GM21786 (cell line): ENCODE results near the gene PAQR4.
"Not testable (repeated sequence)": the region's sequence is repeated elsewhere in the genome, so short reads cannot be mapped to it uniquely, and the experiment has no call there.

ENCODE experiments used
- ATAC-seq: cut with Tn5 transposase; IDR thresholded peaks from one replicate; pipeline ENCODE4 v1.9.1; 2021; ENCODE audit not compliant: unreplicated experiment

PAQR4 gene

DNA sequence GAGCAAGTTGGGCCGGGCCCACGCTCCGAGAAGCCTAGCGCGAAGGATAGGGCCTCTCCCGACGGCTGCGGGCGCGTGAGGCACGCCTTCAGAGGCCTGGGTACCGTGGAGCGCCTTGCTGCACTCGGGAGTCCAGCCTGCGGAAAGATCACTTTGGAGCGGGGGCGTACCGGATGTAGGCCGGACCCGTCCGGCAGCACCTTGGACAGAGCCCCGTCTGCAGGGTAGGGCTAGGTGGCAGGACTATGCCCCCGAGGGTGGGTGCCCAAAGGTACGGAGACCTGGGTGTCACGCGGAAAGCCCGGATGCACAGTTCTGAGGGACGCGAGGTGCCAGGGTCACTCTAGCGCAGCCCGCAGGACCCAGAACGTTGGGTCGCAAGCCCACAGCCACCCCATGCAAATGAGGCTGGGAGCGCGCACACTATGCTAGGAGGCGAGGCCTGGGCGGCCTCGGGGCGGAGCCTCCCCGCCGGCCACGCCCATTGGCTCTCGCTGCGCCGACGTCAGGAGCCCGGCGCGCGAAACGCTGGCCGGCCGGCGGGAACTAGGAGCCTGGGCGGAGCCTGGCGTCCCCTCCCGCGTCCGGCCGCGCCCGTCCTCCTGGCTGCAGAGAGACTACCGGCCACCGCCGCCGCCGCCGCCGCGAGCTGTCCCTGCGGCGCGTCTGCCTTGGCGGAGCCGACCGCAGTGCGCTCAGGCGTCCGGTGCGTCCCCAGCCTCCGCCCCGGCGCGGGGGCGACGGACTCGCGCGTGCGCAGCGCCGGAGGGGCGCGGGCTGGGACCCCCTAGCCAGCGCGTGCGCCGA, at the start of gene PAQR4:
Gene PAQR4, plus strand, starts transcription at position 611 of the 807 bp plus-strand sequence. CDS start 327 bp downstream, outside the sequence.
- peak; percentile 67 for ATAC-seq

DNA sequence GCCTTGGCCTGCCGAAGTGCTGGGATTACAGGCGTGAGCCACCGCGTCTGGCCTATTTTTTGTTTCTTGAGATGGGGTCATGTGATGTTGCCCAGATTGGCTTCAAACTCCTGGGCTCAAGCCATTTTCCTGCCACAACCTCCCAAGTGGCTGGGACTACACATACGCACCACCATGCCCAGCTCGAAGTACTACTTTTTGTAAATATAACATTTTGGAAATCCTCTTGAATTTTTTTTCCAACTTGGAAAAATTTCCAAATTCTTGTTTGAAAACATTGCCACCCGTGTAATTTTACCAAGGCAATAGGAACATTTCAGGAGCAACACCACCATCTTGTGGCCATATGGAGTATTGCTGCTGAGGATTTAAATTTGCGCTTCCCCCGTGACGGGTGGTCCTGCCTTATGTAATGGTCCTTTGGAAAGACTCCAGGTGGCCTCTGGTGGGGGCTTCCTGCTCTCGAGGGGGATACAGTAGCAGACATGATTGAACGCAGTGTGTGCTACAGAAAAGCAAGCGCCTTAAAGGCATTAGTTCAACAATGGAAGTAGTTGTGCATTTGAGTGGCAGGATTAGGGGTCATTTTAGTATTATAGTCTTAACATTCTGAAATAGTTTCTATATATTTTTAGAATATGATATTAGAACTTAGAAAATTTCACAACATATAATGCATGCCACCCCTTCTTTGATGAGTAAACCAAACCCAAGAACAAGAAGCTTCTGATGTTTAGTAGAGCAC, 49.5 kb upstream of the PAQR4 start:
- no peak for ATAC-seq

DNA sequence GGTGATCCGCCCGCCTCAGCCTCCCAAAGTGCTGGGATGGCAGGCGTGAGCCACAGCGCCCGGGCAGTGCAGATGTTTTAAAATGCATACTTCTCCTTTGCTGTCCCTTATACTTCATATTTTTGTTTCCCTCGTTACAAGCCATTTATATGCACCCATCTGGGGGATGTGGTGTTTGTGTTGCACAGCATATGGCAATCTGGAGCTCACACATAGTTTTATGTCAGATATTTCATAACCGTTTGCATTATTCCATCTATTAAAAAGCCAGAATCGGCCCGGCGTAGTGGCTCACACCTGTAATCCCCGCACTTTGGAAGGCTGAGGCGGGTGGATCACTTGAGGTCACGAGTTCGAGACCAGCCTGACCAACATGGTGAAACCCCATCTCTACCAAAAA, 45.7 kb upstream of the PAQR4 start:
- ATAC-seq = no peak

DNA sequence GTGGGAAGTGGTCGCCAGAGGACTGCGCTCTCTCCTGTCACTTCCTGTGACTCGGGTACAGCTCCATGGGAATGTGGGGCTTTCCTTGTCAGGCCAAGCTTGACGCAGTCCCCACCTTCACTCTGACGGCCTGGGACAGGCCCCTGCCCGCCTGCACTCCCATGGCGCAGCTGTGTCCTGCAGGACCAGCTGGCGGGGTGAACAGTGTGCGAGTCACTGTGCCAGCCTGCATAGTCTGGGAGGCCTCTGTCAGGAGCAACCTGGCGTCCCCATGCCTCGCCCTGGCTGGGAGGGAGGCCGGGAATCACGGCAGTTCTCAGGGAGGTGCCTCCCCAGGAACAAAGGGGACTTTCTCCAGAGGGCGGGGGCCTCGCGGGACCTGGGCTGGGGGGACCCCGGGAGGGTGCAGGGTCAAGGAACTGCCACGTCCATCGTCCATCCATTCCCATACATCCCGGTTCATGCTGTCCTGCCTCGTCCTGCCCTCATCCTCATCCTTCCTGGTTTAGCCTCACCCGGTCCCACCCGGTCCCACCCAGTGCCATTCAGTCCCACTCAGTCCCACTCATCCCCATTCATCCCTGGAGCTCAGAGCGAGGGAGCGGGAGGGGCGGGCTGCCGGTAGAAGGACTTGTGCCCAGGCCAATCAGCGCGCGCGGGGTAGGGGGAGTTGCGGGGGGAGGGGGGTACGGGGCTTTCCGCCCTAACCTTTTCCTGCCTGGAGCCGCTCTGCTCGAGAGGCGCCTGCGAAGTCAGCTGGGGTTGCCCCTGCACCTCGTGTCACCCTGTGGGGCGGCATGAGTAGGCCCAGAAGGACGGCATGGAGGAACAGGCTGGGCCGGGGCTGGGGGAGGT, 44.0 kb upstream of the PAQR4 start:
- no peak for ATAC-seq

DNA sequence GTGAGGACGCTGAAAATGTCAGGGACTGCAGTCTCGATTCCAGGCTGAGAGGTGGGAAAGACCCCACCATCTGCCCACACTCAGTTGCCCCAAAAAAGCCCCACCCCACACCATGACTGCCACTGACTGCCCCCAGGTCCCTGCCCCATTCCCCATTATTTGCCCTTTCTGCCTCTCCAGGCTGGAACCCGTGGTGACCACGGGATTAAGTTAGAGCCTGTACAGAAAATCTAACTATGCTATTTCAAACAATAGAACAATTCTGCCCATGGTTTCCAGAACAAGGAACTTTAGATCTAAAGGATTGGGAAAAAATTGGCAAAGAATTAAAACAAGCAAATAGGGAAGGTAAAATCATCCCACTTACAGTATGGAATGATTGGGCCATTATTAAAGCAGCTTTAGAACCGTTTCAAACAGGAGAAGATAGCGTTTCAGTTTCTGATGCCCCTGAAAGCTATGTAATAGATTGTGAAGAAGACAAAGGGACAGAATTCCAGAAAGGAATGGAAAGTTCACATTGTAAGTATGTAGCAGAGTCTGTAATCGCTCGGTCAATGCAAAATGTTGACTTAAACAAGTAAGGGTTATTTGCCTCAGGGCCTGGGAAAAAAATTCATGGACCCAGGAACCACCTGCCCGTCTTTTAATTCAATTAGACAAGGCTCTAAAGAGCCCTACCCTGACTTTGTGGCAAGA, 43.0 kb upstream of the PAQR4 start:
- ATAC-seq = no peak

DNA sequence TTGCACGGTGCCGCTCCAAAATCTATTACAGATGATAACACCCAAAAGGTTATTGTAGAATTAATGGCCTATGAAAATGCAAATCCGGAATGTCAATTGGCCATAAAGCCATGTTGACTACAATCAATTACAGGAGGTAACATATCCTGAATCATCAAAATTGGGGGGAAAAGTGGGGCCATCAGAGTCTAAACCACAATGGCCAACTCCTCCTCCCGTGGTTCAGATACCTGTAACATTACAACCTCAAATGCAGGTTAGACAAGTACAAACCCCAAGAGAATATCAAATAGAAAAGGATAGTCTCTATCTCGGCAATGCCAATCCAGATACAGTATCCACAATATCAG, 42.5 kb upstream of the PAQR4 start:
- ATAC-seq = no peak

DNA sequence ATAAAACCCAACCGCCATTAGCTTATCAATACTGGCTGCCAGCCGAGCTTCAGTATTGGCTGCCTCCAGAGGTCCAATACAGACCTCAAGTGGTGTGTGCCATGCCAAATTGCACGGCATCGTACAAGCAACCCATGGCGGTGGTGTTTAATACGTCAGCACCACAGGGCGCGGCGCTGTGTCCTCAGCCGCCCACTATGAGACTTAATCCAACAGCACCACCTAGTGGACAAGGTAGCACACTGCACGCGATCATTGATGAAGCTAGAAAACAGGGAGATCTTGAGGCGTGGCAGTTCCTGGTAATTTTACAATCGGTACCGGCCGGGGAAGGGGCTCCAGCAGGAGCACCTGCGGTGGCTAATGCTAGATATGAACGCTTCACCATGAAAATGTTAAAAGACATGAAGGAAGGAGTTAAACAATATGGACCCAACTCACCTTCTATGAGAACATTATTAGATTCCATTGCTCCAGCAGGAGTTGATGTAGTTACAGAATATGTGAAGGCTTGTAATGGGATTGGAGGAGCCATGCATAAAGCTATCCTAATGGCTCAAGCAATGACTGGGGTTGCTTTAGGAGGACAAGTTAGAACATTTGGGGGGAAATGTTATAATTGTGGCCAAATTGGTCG, 42.0 kb upstream of the PAQR4 start:
- no peak for ATAC-seq

DNA sequence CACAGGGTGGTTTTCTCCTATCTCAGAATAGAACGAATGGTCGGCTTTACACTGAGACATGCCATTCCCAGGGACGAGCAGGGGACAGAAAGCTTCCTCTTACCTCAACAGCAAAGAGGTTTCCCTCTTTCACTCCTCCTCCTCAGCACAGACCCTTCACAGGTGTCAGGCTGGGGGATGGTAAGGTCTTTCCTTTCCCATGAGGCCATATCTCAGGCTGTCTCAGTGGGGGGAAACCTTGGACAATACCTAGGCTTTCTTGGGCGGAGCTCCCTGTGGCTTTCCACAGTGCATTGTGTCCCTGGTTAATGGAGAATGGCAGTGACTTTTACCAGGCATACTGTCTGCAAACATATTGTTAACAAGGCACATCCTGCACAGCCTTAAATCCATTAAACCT, 41.0 kb upstream of the PAQR4 start:
- ATAC-seq = not testable (repeated sequence)

DNA sequence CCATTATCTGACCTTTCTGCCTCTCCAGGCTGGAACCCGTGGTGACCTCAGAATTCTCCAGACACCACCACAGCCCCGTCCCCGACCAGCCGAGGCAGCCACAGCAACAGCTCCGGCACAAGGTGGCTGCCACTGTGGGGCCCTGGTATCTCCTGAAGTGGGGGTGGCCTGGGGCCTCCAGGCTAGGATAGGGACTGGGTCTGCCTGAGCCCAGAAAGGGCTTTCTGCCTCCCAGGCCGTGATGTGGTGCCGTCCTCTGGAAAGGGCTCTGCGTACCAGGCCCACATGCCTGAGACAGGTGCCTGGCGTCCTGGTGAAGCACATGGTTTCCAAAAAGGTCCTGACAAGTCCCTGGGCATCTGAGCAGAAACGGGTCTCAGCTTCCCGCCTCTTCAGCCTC, 40.4 kb upstream of the PAQR4 start:
- no peak for ATAC-seq

DNA sequence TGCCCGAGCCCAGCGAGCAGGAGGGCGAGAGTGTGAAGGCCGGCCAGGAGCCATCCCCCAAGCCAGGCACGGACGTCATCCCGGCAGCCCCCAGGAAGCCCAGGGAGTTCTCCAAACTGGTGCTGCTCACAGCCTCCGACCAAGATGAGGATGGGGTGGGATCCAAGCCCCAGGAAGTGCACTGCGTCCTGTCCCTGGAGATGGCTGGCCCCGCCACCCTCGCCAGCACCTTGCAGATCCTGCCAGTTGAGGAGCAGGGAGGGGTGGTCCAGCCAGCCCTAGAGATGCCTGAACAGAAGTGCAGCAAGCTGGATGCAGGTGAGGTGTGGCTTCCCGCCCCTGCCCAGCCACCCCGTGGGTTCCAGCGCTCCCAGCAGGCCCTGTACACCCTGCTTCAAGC, 39.5 kb upstream of the PAQR4 start:
- no peak for ATAC-seq

DNA sequence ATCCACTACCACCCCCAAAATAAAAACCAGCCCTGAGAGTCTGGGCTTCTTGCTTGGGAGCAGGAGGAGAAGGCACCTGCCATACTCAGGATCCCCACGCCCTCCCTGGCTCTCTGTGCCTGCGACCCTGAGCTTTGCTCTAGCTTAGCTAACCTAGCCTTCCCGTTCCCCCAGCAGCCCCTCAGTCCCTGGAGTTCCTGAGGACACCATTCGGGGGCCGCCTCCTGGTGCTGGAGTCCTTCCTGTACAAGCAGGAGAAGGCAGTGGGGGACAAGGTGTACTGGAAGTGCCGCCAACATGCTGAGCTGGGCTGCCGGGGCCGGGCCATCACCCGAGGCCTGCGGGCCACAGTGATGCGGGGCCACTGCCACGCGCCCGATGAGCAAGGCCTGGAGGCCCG, 38.9 kb upstream of the PAQR4 start:
- no peak for ATAC-seq

DNA sequence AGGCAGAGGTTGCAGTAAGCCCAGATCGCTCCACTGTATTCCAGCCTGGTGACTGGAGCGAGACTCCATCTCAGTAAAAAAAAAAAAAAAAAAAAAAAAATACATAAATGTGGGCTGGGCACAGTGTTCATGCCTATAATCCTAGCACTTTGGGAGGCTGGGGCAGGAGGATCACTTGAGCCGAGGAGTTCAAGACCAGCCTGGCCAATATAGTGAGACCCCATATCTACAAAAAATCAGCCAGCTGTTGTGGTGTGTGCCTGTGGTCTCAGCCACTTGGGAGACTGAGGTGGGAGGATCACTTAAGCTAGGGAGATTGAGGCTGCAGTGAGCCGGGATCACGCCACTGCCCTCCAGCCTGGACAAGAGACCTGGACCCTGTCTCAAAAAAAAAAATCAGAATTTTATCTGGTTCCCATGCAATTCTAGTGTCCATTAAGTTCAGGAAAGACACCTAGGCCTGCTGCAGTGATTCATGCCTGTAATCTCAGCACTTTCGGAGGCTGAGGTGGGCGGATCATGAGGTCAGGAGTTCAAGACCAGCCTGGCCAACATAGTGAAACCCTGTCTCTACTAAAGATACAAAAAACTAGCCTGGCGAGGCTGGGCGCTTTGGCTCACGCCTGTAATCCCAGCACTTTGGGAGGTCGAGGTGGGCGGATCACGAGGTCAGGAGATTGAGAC, 37.8 kb upstream of the PAQR4 start:
- not testable (repeated sequence) for ATAC-seq

DNA sequence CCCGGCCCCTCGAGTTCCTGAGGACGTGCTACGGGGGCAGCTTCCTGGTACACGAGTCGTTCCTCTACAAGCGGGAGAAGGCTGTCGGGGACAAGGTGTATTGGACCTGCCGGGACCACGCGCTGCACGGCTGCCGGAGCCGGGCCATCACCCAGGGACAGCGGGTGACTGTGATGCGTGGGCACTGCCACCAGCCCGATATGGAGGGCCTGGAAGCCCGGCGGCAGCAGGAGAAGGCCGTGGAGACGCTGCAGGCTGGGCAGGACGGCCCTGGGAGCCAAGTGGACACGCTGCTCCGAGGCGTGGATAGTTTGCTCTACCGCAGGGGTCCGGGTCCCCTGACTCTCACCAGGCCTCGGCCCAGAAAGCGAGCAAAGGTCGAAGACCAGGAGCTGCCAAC, 36.0 kb upstream of the PAQR4 start:
- ATAC-seq = no peak

DNA sequence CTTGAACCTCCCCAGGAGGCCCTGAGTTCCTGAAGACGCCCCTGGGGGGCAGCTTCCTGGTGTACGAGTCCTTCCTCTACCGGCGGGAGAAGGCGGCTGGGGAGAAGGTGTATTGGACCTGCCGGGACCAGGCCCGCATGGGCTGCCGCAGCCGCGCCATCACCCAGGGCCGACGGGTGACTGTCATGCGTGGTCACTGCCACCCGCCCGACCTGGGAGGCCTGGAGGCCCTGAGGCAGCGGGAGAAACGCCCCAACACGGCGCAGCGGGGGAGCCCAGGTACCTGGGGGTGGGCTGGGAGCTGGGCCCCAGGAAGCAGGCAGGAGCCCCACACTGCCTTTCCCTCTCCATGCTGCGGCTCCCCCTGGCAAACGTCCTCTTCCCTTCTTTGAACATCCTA, 35.4 kb upstream of the PAQR4 start:
- ATAC-seq = no peak

DNA sequence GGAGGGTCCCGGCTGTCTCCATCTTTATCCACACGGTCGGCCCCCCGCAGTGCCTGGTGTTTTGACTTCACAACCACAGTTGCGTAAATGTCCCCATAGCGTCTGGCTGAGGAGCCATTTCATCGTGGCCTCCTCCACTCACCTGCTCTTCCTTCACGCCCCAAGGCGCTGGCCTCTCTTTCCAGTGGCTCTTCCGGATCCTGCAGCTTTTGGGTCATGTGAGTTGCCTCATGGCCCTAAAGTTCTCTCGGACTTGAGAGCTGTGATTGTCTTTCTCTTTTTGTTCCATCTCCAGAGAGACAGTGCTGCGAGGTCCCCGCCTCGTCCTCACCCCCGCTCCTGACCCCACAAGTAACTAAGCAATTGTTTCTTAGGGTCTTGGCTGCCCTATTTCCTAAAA, 34.7 kb upstream of the PAQR4 start:
- no peak for ATAC-seq

DNA sequence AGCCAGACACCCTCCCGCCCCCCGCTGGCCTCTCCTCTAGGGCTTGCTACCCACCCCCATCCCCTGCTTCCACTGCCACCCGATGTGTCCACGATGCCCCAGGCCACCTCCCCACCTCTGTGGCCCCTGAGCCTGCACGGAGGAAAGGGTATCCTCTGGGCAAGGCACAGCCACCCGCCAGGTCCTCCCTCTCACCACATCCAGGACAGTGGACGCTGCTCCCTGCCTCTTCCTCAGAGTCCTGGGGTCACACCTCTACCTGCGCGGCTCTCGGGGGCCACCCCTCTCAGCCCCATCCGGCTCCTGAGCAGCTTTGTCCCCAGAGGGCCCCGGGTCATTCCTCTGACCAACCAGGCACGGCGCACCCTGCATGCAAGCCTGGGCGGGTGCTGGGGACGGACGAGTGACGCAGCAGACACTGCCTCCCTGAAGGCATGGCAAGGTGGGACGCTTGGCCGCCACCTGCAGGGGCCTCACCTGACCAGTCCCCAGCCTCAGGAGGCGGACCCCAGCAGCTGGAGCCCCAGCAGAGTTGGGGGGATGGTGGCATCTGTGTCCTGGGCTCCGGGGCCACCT, 32.6 kb upstream of the PAQR4 start:
- no peak for ATAC-seq

DNA sequence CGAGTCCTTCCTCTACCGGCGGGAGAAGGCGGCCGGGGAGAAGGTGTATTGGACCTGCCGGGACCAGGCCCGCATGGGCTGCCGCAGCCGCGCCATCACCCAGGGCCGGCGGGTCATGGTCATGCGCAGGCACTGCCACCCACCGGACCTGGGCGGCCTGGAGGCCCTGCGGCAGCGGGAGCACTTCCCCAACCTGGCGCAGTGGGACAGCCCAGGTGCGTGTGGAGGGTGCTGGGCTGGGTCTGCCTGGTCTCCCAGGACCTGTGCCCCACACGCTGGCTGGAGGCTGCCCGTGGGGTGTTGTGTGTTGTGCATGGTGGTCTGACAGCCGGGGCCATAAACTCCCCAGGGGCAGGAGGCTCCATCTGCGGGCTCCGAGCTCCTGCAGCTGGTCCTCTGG, 32.0 kb upstream of the PAQR4 start:
- ATAC-seq = no peak

DNA sequence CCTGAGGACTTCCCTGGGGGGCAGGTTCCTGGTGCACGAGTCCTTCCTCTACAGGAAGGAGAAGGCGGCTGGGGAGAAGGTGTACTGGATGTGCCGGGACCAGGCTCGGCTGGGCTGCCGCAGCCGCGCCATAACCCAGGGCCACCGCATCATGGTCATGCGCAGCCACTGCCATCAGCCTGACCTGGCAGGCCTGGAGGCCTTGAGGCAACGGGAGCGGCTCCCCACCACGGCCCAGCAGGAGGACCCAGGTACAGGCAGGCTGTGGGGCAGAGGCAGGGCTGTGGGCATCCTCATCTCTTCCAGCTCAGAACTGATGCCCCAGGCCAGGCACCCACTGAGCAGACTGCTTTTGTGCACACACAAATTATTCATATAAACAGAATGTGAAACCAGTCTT, 30.9 kb upstream of the PAQR4 start:
- ATAC-seq = no peak

DNA sequence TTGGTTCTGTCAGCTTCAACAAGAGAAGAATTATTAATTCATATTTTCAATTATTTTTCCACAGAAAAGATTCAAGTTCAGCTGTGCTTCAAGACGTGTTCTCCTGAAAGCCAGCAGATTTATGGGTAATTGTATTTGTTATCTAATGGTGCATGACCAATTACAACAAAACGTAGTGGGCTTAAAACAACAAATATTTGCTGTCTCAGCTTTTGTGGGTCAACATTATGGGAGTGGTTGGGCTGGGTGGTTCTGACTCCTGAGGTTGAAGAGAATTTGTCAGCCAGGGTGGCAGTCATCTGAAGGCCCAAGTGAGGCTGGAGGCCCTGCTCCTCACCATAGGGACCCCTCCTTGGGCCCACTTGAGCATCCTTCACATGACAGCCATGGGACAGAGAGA, 29.2 kb upstream of the PAQR4 start:
- ATAC-seq = no peak

DNA sequence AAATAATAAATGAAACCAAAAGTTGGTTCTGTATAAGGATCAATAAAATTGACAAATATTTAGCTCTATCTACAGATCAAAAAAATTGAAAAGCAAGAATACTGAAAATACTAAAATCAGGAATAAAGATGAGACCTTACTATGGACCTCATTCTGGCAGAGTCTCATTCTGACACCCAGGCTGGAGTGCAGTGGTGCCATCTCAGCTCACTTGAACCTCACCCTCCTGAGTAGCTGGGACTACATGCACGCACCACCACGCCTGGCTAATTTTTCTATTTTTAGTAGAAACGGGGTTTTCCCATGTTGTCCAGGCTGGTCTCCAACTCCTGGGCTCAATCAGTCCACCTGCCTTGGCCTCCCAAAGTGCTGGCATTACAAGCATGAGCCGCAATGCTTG, 27.1 kb upstream of the PAQR4 start:
- no peak for ATAC-seq
